ENCODE results near the gene PREP. TPM values are rescaled to one million over a fixed set of nuclear protein-coding genes. Genes with fewer than 3 reads are reported as not detected.

The PREP gene
- total RNA-seq, 1 donor from 2014 or later: 55.4 TPM

GRCh38 chr6:105449756-105450390 lies 47.0 kb upstream of the PREP start:
- no peak for FAIRE-seq
- Mint-ChIP-seq H3K9me3 (ENCODE audit: unreplicated experiment) (peaks cover 5% of the 10 kb centered on the region), H3K36me3 (ENCODE audit: low read depth, unreplicated experiment) (no peaks in the 10 kb centered on the region), H3K4me3 (ENCODE audit: unreplicated experiment) (no peak overlapping the region), H3K27me3 (ENCODE audit: low read depth, unreplicated experiment) (no peaks in the 10 kb centered on the region), H3K4me1 (ENCODE audit: low read depth, unreplicated experiment) (peaks cover 25% of the 10 kb centered on the region), H3K27ac (ENCODE audit: unreplicated experiment) (peak overlapping the region; percentile 75)
- Histone ChIP-seq H3K9me3 (ENCODE audit: insufficient read depth, low read depth, low read length) (no peaks in the 10 kb centered on the region), H3K79me2 (ENCODE audit: insufficient read depth, low read length) (no peaks in the 10 kb centered on the region), H4K20me1 (ENCODE audit: insufficient read depth, low read length) (no peaks in the 10 kb centered on the region), H3K4me1 (ENCODE audit: insufficient read depth, low read length) (no peaks in the 10 kb centered on the region), H3K4me2 (ENCODE audit: low read length) (no peak overlapping the region), H3K4me3 (ENCODE audit: insufficient read depth, low read depth, low read length) (no peak overlapping the region), H3K9ac (ENCODE audit: low read length) (no peak overlapping the region), H3K27ac (ENCODE audit: low read depth, low read length) (no peak overlapping the region), H2AFZ (ENCODE audit: low read depth, low read length) (peak overlapping the region; percentile 39), H3K36me3 (ENCODE audit: insufficient read depth, low read length) (no peaks in the 10 kb centered on the region), H3K27me3 (ENCODE audit: insufficient read depth, low read length) (no peaks in the 10 kb centered on the region)
- peak; percentile 62 for DNase-seq (ENCODE audit: low read depth)
- TF ChIP-seq, protein P1, sequence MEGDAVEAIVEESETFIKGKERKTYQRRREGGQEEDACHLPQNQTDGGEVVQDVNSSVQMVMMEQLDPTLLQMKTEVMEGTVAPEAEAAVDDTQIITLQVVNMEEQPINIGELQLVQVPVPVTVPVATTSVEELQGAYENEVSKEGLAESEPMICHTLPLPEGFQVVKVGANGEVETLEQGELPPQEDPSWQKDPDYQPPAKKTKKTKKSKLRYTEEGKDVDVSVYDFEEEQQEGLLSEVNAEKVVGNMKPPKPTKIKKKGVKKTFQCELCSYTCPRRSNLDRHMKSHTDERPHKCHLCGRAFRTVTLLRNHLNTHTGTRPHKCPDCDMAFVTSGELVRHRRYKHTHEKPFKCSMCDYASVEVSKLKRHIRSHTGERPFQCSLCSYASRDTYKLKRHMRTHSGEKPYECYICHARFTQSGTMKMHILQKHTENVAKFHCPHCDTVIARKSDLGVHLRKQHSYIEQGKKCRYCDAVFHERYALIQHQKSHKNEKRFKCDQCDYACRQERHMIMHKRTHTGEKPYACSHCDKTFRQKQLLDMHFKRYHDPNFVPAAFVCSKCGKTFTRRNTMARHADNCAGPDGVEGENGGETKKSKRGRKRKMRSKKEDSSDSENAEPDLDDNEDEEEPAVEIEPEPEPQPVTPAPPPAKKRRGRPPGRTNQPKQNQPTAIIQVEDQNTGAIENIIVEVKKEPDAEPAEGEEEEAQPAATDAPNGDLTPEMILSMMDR (IDR thresholded peaks at IDR 0.05; ENCODE audit: insufficient read depth, low read depth, low read length): no peak
- no peak for TF ChIP-seq EZH2 (IDR thresholded peaks at IDR 0.05; ENCODE audit: insufficient read depth, low read length)

- no peak overlapping the region for H3K27ac Mint-ChIP-seq (ENCODE audit: unreplicated experiment)
- no peaks in the 10 kb centered on the region for H3K27me3 ChIP-seq (ENCODE audit: insufficient read depth, low read length)
- H3K9me3 Mint-ChIP-seq (ENCODE audit: unreplicated experiment): peaks cover 6% of the 10 kb centered on the region
- no peak overlapping the region for H3K27ac ChIP-seq (ENCODE audit: low read depth, low read length)
- no peaks in the 10 kb centered on the region for H3K27me3 Mint-ChIP-seq (ENCODE audit: low read depth, unreplicated experiment)
- H3K9me3 ChIP-seq (ENCODE audit: insufficient read depth, low read depth, low read length): no peaks in the 10 kb centered on the region
- no peak overlapping the region for H3K9ac ChIP-seq (ENCODE audit: low read length)
- H2AFZ ChIP-seq (ENCODE audit: low read depth, low read length): no peak overlapping the region
- H3K4me1 Mint-ChIP-seq (ENCODE audit: low read depth, unreplicated experiment): peaks cover 16% of the 10 kb centered on the region
- no peaks in the 10 kb centered on the region for H3K4me1 ChIP-seq (ENCODE audit: insufficient read depth, low read length)
- no peak for FAIRE-seq
- H3K36me3 Mint-ChIP-seq (ENCODE audit: low read depth, unreplicated experiment): peaks cover 2% of the 10 kb centered on the region
- H3K36me3 ChIP-seq (ENCODE audit: insufficient read depth, low read length): no peaks in the 10 kb centered on the region
- no peaks in the 10 kb centered on the region for H3K79me2 ChIP-seq (ENCODE audit: insufficient read depth, low read length)
- H3K4me3 Mint-ChIP-seq (ENCODE audit: unreplicated experiment): no peak overlapping the region
- DNase-seq (ENCODE audit: low read depth): no peak
- H4K20me1 ChIP-seq (ENCODE audit: insufficient read depth, low read length): no peaks in the 10 kb centered on the region
- TF ChIP-seq, protein P1 (IDR thresholded peaks at IDR 0.05; ENCODE audit: insufficient read depth, low read depth, low read length): no peak
- TF ChIP-seq EZH2 (IDR thresholded peaks at IDR 0.05; ENCODE audit: insufficient read depth, low read length): no peak
- H3K4me3 ChIP-seq (ENCODE audit: insufficient read depth, low read depth, low read length): no peak overlapping the region
- H3K4me2 ChIP-seq (ENCODE audit: low read length): no peak overlapping the region
Measured at GRCh38 chr6:105445481-105445880, 42.6 kb upstream of the PREP start.

DNA sequence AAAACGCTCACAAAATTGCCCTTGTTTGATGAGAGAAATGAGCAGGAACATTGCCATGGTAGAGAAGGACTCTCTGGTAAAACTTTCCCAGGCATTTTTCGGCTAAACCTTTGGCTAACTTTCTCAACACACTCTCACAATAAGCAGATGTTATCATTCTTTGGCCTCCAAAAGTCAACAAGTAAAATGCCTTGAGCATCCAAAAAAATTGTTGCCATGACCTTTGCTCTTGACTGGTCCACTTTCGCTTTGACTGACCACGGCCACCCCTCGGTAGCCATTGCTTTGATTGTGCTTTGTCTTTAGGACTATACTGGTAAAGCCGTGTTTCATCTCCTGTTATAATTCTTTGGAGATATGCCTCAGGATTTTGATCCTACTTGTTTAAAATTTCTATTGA lies 41.1 kb upstream of the PREP start:
- no peaks in the 10 kb centered on the region for H3K4me1 ChIP-seq (ENCODE audit: insufficient read depth, low read length)
- TF ChIP-seq, protein P1 (IDR thresholded peaks at IDR 0.05; ENCODE audit: insufficient read depth, low read depth, low read length): no peak
- no peak overlapping the region for H3K27ac ChIP-seq (ENCODE audit: low read depth, low read length)
- no peaks in the 10 kb centered on the region for H3K27me3 ChIP-seq (ENCODE audit: insufficient read depth, low read length)
- H3K36me3 Mint-ChIP-seq (ENCODE audit: low read depth, unreplicated experiment): peaks cover 2% of the 10 kb centered on the region
- H3K27ac Mint-ChIP-seq (ENCODE audit: unreplicated experiment): no peak overlapping the region
- H3K36me3 ChIP-seq (ENCODE audit: insufficient read depth, low read length): no peaks in the 10 kb centered on the region
- H3K27me3 Mint-ChIP-seq (ENCODE audit: low read depth, unreplicated experiment): no peaks in the 10 kb centered on the region
- H3K4me1 Mint-ChIP-seq (ENCODE audit: low read depth, unreplicated experiment): peaks cover 13% of the 10 kb centered on the region
- H3K79me2 ChIP-seq (ENCODE audit: insufficient read depth, low read length): no peaks in the 10 kb centered on the region
- FAIRE-seq (no peak), DNase-seq (ENCODE audit: low read depth) (no peak)
- H3K9me3 Mint-ChIP-seq (ENCODE audit: unreplicated experiment): peaks cover 6% of the 10 kb centered on the region
- H3K9me3 ChIP-seq (ENCODE audit: insufficient read depth, low read depth, low read length): no peaks in the 10 kb centered on the region
- no peak overlapping the region for H3K4me2 ChIP-seq (ENCODE audit: low read length)
- no peak overlapping the region for H2AFZ ChIP-seq (ENCODE audit: low read depth, low read length)
- H4K20me1 ChIP-seq (ENCODE audit: insufficient read depth, low read length): no peaks in the 10 kb centered on the region
- no peak overlapping the region for H3K4me3 ChIP-seq (ENCODE audit: insufficient read depth, low read depth, low read length)
- H3K4me3 Mint-ChIP-seq (ENCODE audit: unreplicated experiment): no peak overlapping the region
- no peak overlapping the region for H3K9ac ChIP-seq (ENCODE audit: low read length)

All from astrocyte (in vitro differentiated cells and primary cell).